Fibroblast of the conjunctiva (primary cell): ENCODE measurements around the gene RADX.

ENCODE experiments used
- DNase-seq: peaks from one replicate; pipeline ENCODE4 v3.0.0-alpha.2; 2010; ENCODE audit warnings: low read depth

Gene RADX

GRCh38 chrX:106684207-106684606 is 72.4 kb downstream of the RADX start:
- no peak for DNase-seq

DNA sequence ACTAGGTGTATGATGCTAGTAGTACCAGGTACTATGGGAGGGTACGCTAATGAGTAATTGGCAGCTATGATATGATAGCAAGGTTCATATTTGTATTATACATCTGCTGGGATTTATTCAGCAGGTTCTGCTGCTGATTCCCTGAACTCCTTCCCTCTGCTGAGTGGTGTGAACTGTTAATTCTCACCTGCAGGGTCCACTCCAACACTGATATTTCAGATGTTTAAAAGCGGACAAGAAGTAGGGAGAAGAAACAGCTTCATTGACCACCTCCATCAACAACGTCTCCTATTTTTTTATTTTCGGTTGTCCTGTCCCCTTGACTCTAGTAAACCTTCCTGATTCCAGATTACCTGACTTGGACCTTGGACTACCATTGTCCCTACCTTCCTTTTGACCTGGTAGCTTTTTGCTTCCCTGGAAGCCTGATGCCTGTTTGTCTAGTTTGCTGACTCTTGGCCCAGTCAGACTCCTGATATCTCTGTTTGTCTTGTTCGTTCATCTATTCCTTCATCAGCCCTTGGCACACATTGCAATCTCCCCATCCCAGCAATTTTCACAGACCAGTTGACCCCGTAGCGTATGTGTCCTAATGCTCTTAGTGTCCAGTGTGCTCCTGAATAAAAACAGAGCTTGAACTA is 80.8 kb downstream of the RADX start:
- no peak for DNase-seq

- no peak for DNase-seq
Measured at GRCh38 chrX:106696502-106696901, 84.7 kb downstream of the RADX start.

GRCh38 chrX:106698693-106699092 is 86.9 kb downstream of the RADX start:
- no peak for DNase-seq

- no peak for DNase-seq
Measured at GRCh38 chrX:106702636-106703035, 90.9 kb downstream of the RADX start.

DNA sequence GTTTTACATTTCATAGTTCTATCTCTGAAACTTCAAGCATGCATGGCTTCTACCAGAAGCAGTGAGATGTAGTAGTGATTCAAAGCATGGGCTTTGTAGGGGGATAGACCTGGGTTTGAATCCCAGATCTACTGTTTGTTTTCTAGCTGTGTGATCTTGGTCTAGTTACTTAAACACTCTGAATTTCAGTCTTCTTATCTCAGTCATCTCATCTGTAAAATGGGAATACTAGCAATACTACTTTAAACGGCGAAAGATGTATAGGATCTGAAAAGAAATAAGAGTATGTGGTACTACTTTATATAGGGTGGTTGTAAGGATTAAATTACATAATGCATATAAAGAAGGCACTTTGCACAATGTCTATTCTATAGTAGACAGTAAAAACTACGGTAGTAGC is 94.7 kb downstream of the RADX start:
- no peak for DNase-seq

DNA sequence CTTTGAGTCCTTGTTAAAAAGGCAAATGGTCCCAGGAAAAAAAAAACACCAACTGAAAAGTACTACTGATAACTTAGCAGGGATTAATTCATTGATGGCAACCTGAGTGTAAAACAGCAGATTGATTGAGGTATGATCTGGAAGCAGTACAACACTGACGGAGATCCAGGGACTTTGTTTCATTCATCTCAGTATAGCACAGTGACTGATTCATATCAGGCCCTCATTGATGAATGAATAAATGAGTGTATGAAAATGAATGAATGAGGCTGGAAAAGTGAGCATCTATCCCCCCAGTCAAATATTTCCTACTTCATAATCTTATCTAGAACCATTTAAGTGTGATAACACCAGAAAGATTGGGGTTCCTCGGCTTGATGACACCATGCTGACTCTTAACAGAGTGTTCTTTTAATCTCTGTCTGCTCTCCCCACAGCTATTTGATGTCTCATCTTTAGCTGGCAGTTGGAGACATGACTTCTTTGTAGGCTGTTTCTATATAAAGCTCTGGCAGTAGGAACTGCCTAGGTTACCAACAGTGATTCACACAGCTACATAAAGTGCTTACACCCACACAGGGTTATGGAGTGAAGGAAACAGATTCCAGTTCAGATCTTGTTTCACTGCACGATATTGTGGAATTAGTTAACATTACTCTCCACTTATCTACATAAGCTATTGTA is 96.1 kb downstream of the RADX start:
- DNase-seq, result peak; percentile 60

DNA sequence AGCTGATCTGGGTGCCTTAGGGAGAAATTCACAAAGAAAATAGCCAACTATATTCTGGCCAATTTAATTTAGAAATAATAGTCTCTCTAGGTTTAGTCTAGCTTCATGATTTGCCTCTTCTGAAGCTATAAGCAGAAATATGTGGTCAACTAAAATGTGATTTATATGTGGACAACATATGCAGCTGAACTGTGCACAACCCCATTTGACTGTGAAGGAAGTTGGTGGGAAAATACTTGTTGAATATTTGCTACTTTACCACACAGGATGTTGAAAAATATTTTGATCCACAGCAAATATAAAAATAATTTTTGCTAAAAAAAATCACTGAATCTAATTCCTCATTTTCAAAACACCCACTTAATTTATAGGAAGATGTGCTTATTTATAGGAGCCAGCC is 99.0 kb downstream of the RADX start:
- DNase-seq, result no peak

DNA sequence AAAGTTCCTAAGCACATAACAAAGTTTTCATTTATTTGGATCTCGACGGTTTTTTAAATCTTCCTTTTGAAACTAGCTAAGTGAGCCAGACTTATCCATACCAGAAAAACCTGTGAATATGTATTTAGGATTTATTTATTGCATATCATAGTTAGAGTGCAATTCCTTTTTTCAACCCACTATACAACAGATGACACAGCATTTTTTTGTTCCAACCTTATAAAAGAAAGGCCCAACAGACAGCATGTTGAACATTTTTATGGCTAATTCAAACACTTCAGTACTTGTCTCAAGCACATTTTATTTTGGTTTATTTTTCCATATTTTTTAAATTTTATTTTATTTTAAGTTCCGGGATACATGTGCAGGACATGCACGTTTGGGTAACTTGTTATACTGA is 99.6 kb downstream of the RADX start:
- no peak for DNase-seq

GRCh38 chrX:106716004-106716403 is 104.2 kb downstream of the RADX start:
- no peak for DNase-seq

DNA sequence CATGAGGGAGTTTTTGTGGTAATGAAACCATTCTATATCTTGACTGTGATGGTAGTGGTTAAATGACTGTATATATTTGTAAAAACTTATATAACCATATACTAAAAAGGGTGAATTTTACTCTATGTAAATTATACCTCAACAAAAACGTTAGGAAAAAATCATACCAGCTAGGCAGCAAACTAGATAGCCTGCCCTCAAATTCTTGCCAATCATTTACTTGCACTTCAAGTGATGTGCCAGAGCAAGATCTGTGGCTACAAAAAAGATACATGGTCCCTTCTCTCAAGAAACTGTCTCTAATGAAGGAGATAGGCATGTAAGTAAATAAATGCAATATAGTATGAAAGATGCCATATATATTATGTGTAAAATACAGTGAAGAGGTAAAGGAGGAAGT is 104.7 kb downstream of the RADX start:
- no peak for DNase-seq

GRCh38 chrX:106718709-106719108 is 106.9 kb downstream of the RADX start:
- DNase-seq, result no peak

GRCh38 chrX:106725931-106726330 is 114.2 kb downstream of the RADX start:
- no peak for DNase-seq

GRCh38 chrX:106726485-106727437 is 115.0 kb downstream of the RADX start, which contains the start of gene RNF128:
Gene RNF128 (plus strand): TSS chrX:106726701. CDS start chrX:106726914, 213 bp downstream.
- DNase-seq, result no peak

DNA sequence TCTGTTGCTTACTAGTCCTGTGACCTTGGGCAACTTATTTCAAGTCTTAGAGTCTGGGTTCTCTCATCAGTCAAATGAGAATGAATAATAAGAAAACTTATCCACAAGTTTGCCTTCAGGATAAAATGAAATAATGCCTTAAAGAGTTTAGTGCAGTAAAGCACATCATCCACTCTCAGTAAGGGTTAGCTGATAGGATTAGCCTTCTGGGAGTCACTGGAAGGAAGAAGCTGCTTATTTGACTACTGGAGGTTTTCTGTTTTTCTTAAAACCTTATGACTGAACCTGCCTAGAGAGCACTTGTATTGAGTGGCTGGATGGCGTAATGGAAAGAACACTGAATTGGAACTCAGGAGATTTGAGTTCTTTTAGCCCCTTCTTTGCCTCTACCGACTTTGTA is 116.6 kb downstream of the RADX start:
- DNase-seq, result no peak
